K562 (cell line): Measurements from ENCODE around the gene EGLN3. TPM values are rescaled to one million over a fixed set of nuclear protein-coding genes. Genes with fewer than 3 reads are reported as not detected.

Experiments used
- ATAC-seq: fragments of 200-7000 bp; cut with Tn5 transposase; 3 replicates; pipeline ENCODE4 v1.9.1; 2020; ENCODE audit warnings: moderate library complexity
- BruUV-seq: library from RNA; stranded (reverse); fragments of 400-500 nt; replicated peaks from 2 replicates; lab custom pipeline; 2021; lab: Mats Ljungman, UMichigan
- CTCF ChIA-PET: fragments of 300-600 bp; formaldehyde crosslinking; extraction: SDS; loops from one replicate; lab custom pipeline; 2021; ENCODE audit warnings: low intra/inter-chr PET ratio; lab: Yijun Ruan, JAX
- POLR2A ChIA-PET: fragments of 300-600, 350-650 bp; sonication (Branson Sonifier 250); formaldehyde crosslinking; extraction: SDS; loops from one replicate; lab custom pipeline; 2021; ENCODE audit warnings: antibody characterized with exemption, inconsistent platforms; lab: Yijun Ruan, JAX
- DNase-seq, 4 experiments: peaks; one replicate each; pipeline versions ENCODE4 v3.0.0 to v3.0.0-alpha.2; 2011 to 2018; ENCODE audit warnings: low spot score in 3 of 4, mixed read lengths in 3 of 4; ENCODE audit errors: extremely low read depth in 1 of 4
- FAIRE-seq: peaks from 2 replicates; lab custom pipeline; 2011; peaks lifted over from hg19 to GRCh38; lab: Jason Lieb, UNC
- H2AFZ ChIP-seq: 2 replicates; pipeline ENCODE4 v1.6.0; 2011; ENCODE audit warnings: low read depth, low read length, control low read depth, inconsistent platforms
- H3K27ac ChIP-seq: fragments of 200-600 bp; 3 replicates; pipeline ENCODE4 v1.8.0; 2011; ENCODE audit warnings: low read depth, mild to moderate bottlenecking, control low read depth, inconsistent platforms, low read length, moderate library complexity, mixed read lengths; ENCODE audit errors: extremely low read depth
- H3K27me3 ChIP-seq, 2 experiments: fragments of 300-600 bp in 1 of 2; 2 replicates in 1 of 2; 3 replicates in 1 of 2; pipeline versions ENCODE4 v1.6.0 to v1.8.0; 2011; ENCODE audit warnings: inconsistent platforms in 2 of 2, low read length in 2 of 2, mild to moderate bottlenecking in 1 of 2, mixed read lengths in 1 of 2, moderate library complexity in 1 of 2; ENCODE audit not compliant: control insufficient read depth in 2 of 2, insufficient read depth in 2 of 2
- H3K36me3 ChIP-seq: fragments of 300-600 bp; 3 replicates; pipeline ENCODE4 v1.8.0; 2011; ENCODE audit warnings: mild to moderate bottlenecking, low read length, inconsistent platforms; ENCODE audit not compliant: control insufficient read depth, insufficient read depth
- H3K4me1 ChIP-seq, 2 experiments: fragments of 200-600 bp in 1 of 2; replicated peaks in 1 of 2; 2 replicates in 1 of 2; 3 replicates in 1 of 2; pipeline versions ENCODE4 v1.5.1 to v1.8.0; 2011; ENCODE audit warnings: inconsistent platforms in 2 of 2, low read length in 2 of 2, mild to moderate bottlenecking in 1 of 2, mixed read lengths in 1 of 2, moderate library complexity in 1 of 2; ENCODE audit not compliant: control insufficient read depth in 2 of 2, insufficient read depth in 2 of 2
- H3K4me2 ChIP-seq: 2 replicates; pipeline ENCODE4 v1.6.1; 2011; ENCODE audit warnings: low read length, control low read depth, inconsistent platforms, mixed read lengths; ENCODE audit not compliant: insufficient read depth
- H3K4me3 ChIP-seq: fragments of 200-600 bp; sonication (generic), shearing (Covaris generic); 2 replicates; pipeline ENCODE4 v1.5.1; 2016; ENCODE audit warnings: control low read depth, inconsistent platforms
- H3K79me2 ChIP-seq: fragments of 200-600 bp; 3 replicates; pipeline ENCODE4 v1.8.0; 2011; ENCODE audit warnings: low read length, inconsistent platforms; ENCODE audit not compliant: control insufficient read depth, insufficient read depth
- H3K9ac ChIP-seq, 2 experiments: 2 replicates each; pipeline versions ENCODE4 v1.6.0 to v1.6.1; 2011; ENCODE audit warnings: low read depth in 2 of 2, low read length in 2 of 2, control low read depth in 1 of 2, inconsistent platforms in 1 of 2, mild to moderate bottlenecking in 1 of 2, mixed read lengths in 1 of 2; ENCODE audit not compliant: insufficient read depth in 1 of 2
- H3K9me1 ChIP-seq: one replicate; pipeline ENCODE4 v1.6.0; 2011; ENCODE audit warnings: inconsistent platforms, mild to moderate bottlenecking, low read length, moderate library complexity; ENCODE audit not compliant: control insufficient read depth, insufficient read depth
- H3K9me3 ChIP-seq: replicated peaks from 2 replicates; pipeline ENCODE4 v1.5.1; 2011; ENCODE audit warnings: low read depth, low read length, inconsistent platforms; ENCODE audit not compliant: control insufficient read depth, insufficient read depth
- H4K20me1 ChIP-seq: replicated peaks from 2 replicates; pipeline ENCODE4 v1.6.1; 2011; ENCODE audit warnings: low read length, inconsistent platforms, mixed read lengths; ENCODE audit not compliant: control insufficient read depth, insufficient read depth
- CBFA2T3 ChIP-seq: fragments of 450-650 bp; IDR thresholded peaks from 2 replicates; pipeline ENCODE4 v1.6.1; 2017
- DNMT1 ChIP-seq: fragments of 450-650 bp; IDR thresholded peaks from 2 replicates; pipeline ENCODE4 v1.6.1; 2016; ENCODE audit warnings: antibody characterized with exemption, mild to moderate bottlenecking
- FOXK1 ChIP-seq: sonication (generic); formaldehyde crosslinking; IDR thresholded peaks from 2 replicates; pipeline ENCODE4 v1.8.0; 2022; ENCODE audit warnings: missing genetic modification reagents, mild to moderate bottlenecking, borderline replicate concordance
- PCBP1 ChIP-seq: fragments of 200-400 bp; formaldehyde crosslinking; IDR thresholded peaks from 2 replicates; pipeline ENCODE4 v1.6.1; 2018; ENCODE audit warnings: mild to moderate bottlenecking, low read depth, low read length; ENCODE audit not compliant: poor library complexity, severe bottlenecking
- TFAM ChIP-seq: fragments of 250-450 bp; sonication (Bioruptor Pico); conservative IDR thresholded peaks from 2 replicates; pipeline ENCODE4 v1.5.0; 2021; ENCODE audit warnings: mild to moderate bottlenecking, moderate library complexity
- ZNF408 ChIP-seq: fragments of 250-450 bp; sonication (Bioruptor Pico); IDR thresholded peaks from 2 replicates; pipeline ENCODE4 v1.4.0; 2020; ENCODE audit warnings: low read depth, mild to moderate bottlenecking, moderate library complexity
- ZNF583 ChIP-seq: fragments of 250-450 bp; sonication (Bioruptor Pico); IDR thresholded peaks from 2 replicates; pipeline ENCODE4 v1.4.0; 2020
- WGBS: fragments of 100-300 bp; shearing (Covaris generic); methylation state at CpG from one replicate; pipeline ENCODE4 v1.1.6; 2016; ENCODE audit warnings: low coverage, mixed read lengths; ENCODE audit not compliant: insufficient coverage; ENCODE audit errors: missing lambda C conversion rate; 5-methylcytosine and 5-hydroxymethylcytosine counted together
- in situ Hi-C: fragments of 300-500 bp; cut with MboI; formaldehyde crosslinking; loops from 4 replicates; pipeline ENCODE4 v1.15.0; 2018; ENCODE audit warnings: inconsistent platforms, mixed read lengths
- intact Hi-C: fragments of 100-400 bp; cut with micrococcal nuclease; formaldehyde crosslinking; loops from 2 replicates; pipeline ENCODE4 v1.14.2; 2022
- polyA plus RNA-seq, 8 experiments: library from polyadenylated mRNA; depleted of rRNA in 4 of 8; stranded (reverse) in 5 of 8; unstranded in 3 of 8; fragments of >200 nt; fragmentation: Nextera tagmentation in 2 of 8; fragmentation: Illumina TruSeq in 1 of 8; extraction: Ambion mirVana in 2 of 8; extraction: Trizol in 1 of 8; gene quantifications; 2 replicates each; pipeline versions ENCODE4 v1.2.1 to v1.2.3, GENCODE V29; 2011 to 2014; ENCODE audit warnings: inconsistent platforms in 1 of 8, missing spikeins in 1 of 8
- total RNA-seq, 7 experiments: library from RNA; depleted of rRNA in 6 of 7; stranded (reverse); fragments of >200 nt in 6 of 7; fragmentation: Illumina TruSeq in 2 of 7; extraction: Trizol in 2 of 7; gene quantifications; 2 replicates each; pipeline versions ENCODE4 v1.2.1 to v1.2.3, GENCODE V29; 2011 to 2021; ENCODE audit warnings: low replicate concordance in 1 of 7

The EGLN3 gene
- total and polyA plus RNA-seq, 9 of the 15 experiments (the other 6 are each of a cell fraction or from before 2014, with no cell fraction given) = 2.5 to 87.6 (median 5.8) TPM

GRCh38 chr14:33933386-33933933 lies 17.4 kb downstream of the EGLN3 start:
- no peak for TF ChIP-seq DNMT1
- TF ChIP-seq TFAM = no peak
- TF ChIP-seq FOXK1 (CRISPR knock-in tag) = no peak
- TF ChIP-seq PCBP1 = no peak
- no peak for TF ChIP-seq ZNF583 (CRISPR knock-in tag)
- no peak for TF ChIP-seq ZNF408 (CRISPR knock-in tag)
- no peak for TF ChIP-seq CBFA2T3
- BruUV-seq = no TSS peak
- no peak for DNase-seq
- in situ Hi-C loops = no loop called here
- WGBS = 53% methylated on average over 6 of the region's 8 CpGs
- CTCF ChIA-PET = no interaction called here
- no peak for FAIRE-seq
- no peaks in the 10 kb centered on the region for H3K27me3 ChIP-seq
- H3K9me1 ChIP-seq = no peaks in the 10 kb centered on the region
- intact Hi-C loops = no loop called here
- H3K4me2 ChIP-seq = no peak overlapping the region
- POLR2A ChIA-PET = interaction anchor here (1.0 to 1.6 kb wide), 2 partner anchors 8 to 16 kb away, joined by 3 to 5 read pairs; no protein-coding TSS in a partner anchor
- no peaks in the 10 kb centered on the region for H3K9me3 ChIP-seq
- peaks cover 91% of the 10 kb centered on the region for H3K79me2 ChIP-seq
- 0 out of 4 replicates have a peak overlapping the region, but pooled peaks of 1 of the 2 experiments have one; percentile 35 for H3K9ac ChIP-seq
- no peak overlapping the region for H2AFZ ChIP-seq
- H4K20me1 ChIP-seq = peaks cover 6% of the 10 kb centered on the region; the same call in 1 of the 2 replicates
- no peak overlapping the region for H3K4me3 ChIP-seq
- peaks cover 4 to 37% of the 10 kb centered on the region in 2 experiments; a peak in 4 of 5 replicates for H3K4me1 ChIP-seq
- H3K27ac ChIP-seq = no peak overlapping the region
- peaks cover 30% of the 10 kb centered on the region for H3K36me3 ChIP-seq
- ATAC-seq = no peak
